HepG2 (cell line): ENCODE measurements around the gene ASH1L. TPM values are rescaled to one million over a fixed set of nuclear protein-coding genes. Genes with fewer than 3 reads are reported as not detected.

Source experiments
- CC2D1A ChIP-seq: sonication (generic); formaldehyde crosslinking; IDR thresholded peaks from 2 replicates; pipeline ENCODE4 v1.8.1; 2023; ENCODE audit warnings: mild to moderate bottlenecking, missing genetic modification reagents
- HDAC1 ChIP-seq: sonication (generic); formaldehyde crosslinking; IDR thresholded peaks from 2 replicates; pipeline ENCODE4 v1.5.1; 2020; ENCODE audit warnings: mild to moderate bottlenecking, missing genetic modification reagents
- HMG20B ChIP-seq: conservative IDR thresholded peaks from 2 replicates; pipeline ENCODE4 v1.6.1; 2016; ENCODE audit warnings: missing genetic modification reagents, missing compliant biosample characterization
- HOMEZ ChIP-seq: IDR thresholded peaks from 2 replicates; pipeline ENCODE4 v1.6.1; 2016; ENCODE audit warnings: low read depth
- IRX3 ChIP-seq: sonication (generic); formaldehyde crosslinking; IDR thresholded peaks from 2 replicates; pipeline ENCODE4 v1.8.1; 2023; ENCODE audit warnings: mild to moderate bottlenecking, low read depth, missing genetic modification reagents, borderline replicate concordance
- PHF8 ChIP-seq: sonication (generic); formaldehyde crosslinking; IDR thresholded peaks from 2 replicates; pipeline ENCODE4 v1.5.0; 2020; ENCODE audit warnings: missing genetic modification reagents
- RARA ChIP-seq: IDR thresholded peaks from 2 replicates; pipeline ENCODE4 v1.6.1; 2016; ENCODE audit warnings: missing genetic modification reagents, missing compliant biosample characterization
- RORA ChIP-seq: sonication (generic); formaldehyde crosslinking; IDR thresholded peaks from 2 replicates; pipeline ENCODE4 v1.5.0; 2020; ENCODE audit warnings: mild to moderate bottlenecking, missing genetic modification reagents, moderate library complexity
- SOX6 ChIP-seq, 2 experiments: fragments of 450-650 bp in 1 of 2; sonication (generic) in 1 of 2; formaldehyde crosslinking in 1 of 2; IDR thresholded peaks; 2 replicates each; pipeline versions ENCODE4 v1.4.0 to v1.6.1; 2017 to 2020; ENCODE audit warnings: antibody characterized with exemption in 1 of 2, mild to moderate bottlenecking in 1 of 2, missing genetic modification reagents in 1 of 2
- SP140L ChIP-seq: sonication (generic); formaldehyde crosslinking; IDR thresholded peaks from 2 replicates; pipeline ENCODE4 v1.4.0; 2020; ENCODE audit warnings: missing genetic modification reagents, borderline replicate concordance
- WIZ ChIP-seq: sonication (generic); formaldehyde crosslinking; IDR thresholded peaks from 2 replicates; pipeline ENCODE4 v1.5.1; 2020; ENCODE audit warnings: mild to moderate bottlenecking, missing genetic modification reagents
- ZBTB37 ChIP-seq: sonication (generic); formaldehyde crosslinking; IDR thresholded peaks from 2 replicates; pipeline ENCODE4 v1.4.0; 2020; ENCODE audit warnings: mild to moderate bottlenecking, missing genetic modification reagents
- ZBTB40 ChIP-seq, 2 experiments: fragments of 450-650 bp in 1 of 2; sonication (generic) in 1 of 2; formaldehyde crosslinking in 1 of 2; IDR thresholded peaks; 2 replicates each; pipeline versions ENCODE4 v1.6.1 to v1.8.0; 2016 to 2022; ENCODE audit warnings: antibody characterized with exemption in 1 of 2, mild to moderate bottlenecking in 1 of 2, missing genetic modification reagents in 1 of 2
- ZFP1 ChIP-seq: IDR thresholded peaks from 2 replicates; pipeline ENCODE4 v1.6.1; 2016
- ZMAT5 ChIP-seq: sonication (generic); formaldehyde crosslinking; IDR thresholded peaks from 2 replicates; pipeline ENCODE4 v1.5.0; 2020; ENCODE audit warnings: mild to moderate bottlenecking, low read depth, missing genetic modification reagents, borderline replicate concordance
- ZNF205 ChIP-seq: IDR thresholded peaks from 2 replicates; pipeline ENCODE4 v1.6.1; 2018; ENCODE audit warnings: missing biosample characterization, missing genetic modification reagents
- ZNF24 ChIP-seq: fragments of 450-650 bp; IDR thresholded peaks from 2 replicates; pipeline ENCODE4 v1.6.1; 2017; ENCODE audit warnings: antibody characterized with exemption, mild to moderate bottlenecking
- polyA plus RNA-seq, 8 experiments: library from polyadenylated mRNA; depleted of rRNA in 3 of 8; stranded (reverse) in 7 of 8; unstranded in 1 of 8; fragments of >200 nt; fragmentation: Illumina TruSeq in 4 of 8; extraction: Trizol in 4 of 8; gene quantifications; 2 replicates each; pipeline versions ENCODE4 v1.2.1 to v1.2.3, GENCODE V29; 2011 to 2016; ENCODE audit warnings: low read depth in 4 of 8, missing spikeins in 1 of 8, mixed read lengths in 1 of 8; ENCODE audit not compliant: insufficient read depth in 1 of 8
- total RNA-seq, 5 experiments: library from RNA; depleted of rRNA; stranded (reverse); fragments of >200 nt; fragmentation: Illumina TruSeq; extraction: Trizol; gene quantifications; 2 replicates each; pipeline ENCODE4 v1.2.3, GENCODE V29; 2016; ENCODE audit warnings: low read depth in 1 of 5

The ASH1L gene
- total and polyA plus RNA-seq, 2 of the 13 experiments (the other 11 are each of a cell fraction or from before 2014, with no cell fraction given): 10.2 to 15.3 TPM

- no peak for TF ChIP-seq ZBTB40 (IDR thresholded peaks at IDR 0.05)
- peak; percentile 51; the same call in 1 of the 2 replicates for TF ChIP-seq ZBTB40 (CRISPR knock-in tag; IDR thresholded peaks at IDR 0.05)
- TF ChIP-seq RORA (CRISPR knock-in tag): no peak
- TF ChIP-seq ZBTB37: no peak
- no peak for TF ChIP-seq ZFP1
- no peak for TF ChIP-seq ZMAT5
- no peak for TF ChIP-seq CC2D1A
- 0 out of 2 replicates have a peak, but pooled peaks have one; percentile 16 for TF ChIP-seq RARA
- 0 out of 2 replicates have a peak, but pooled peaks have one; percentile 44 for TF ChIP-seq ZNF205 (CRISPR knock-in tag)
- no peak for TF ChIP-seq IRX3 (CRISPR knock-in tag)
- TF ChIP-seq HDAC1: peak; percentile 83
- TF ChIP-seq PHF8 (CRISPR knock-in tag): peak; percentile 84
- TF ChIP-seq WIZ (CRISPR knock-in tag): no peak
- TF ChIP-seq SP140L (CRISPR knock-in tag): 0 out of 2 replicates have a peak, but pooled peaks have one; percentile 30
- TF ChIP-seq HOMEZ: no peak
- TF ChIP-seq HMG20B (CRISPR knock-in tag): no peak
- TF ChIP-seq SOX6 (IDR thresholded peaks at IDR 0.05): no peak
- peak; percentile 48 for TF ChIP-seq SOX6 (CRISPR knock-in tag; IDR thresholded peaks at IDR 0.05)
- no peak for TF ChIP-seq ZNF24
Observed at GRCh38 chr1:155609515-155610256, 47.1 kb upstream of the ASH1L start, which contains the start of gene MSTO1 (continued).
